ENCODE data around the gene HP. TPM values are rescaled to one million over a fixed set of nuclear protein-coding genes. Genes with fewer than 3 reads are reported as not detected.

HP gene
- total and polyA plus RNA-seq, 2 of the 13 experiments (the other 11 are each of a cell fraction or from before 2014, with no cell fraction given) = 387 to 524 TPM

GRCh38 chr16:72099377-72099818, 45.1 kb downstream of the HP start (continued):
- no peak for TF ChIP-seq ZXDC (CRISPR knock-in tag; IDR thresholded peaks at IDR 0.05)
- no peak for TF ChIP-seq NFRKB (IDR thresholded peaks at IDR 0.05)
- TF ChIP-seq ZNF547 (CRISPR knock-in tag; IDR thresholded peaks at IDR 0.05) = peak; percentile 52; the same call in 1 of the 2 replicates
- TF ChIP-seq ZFP41 (CRISPR knock-in tag; IDR thresholded peaks at IDR 0.05; ENCODE audit: borderline replicate concordance) = no peak
- no peak for TF ChIP-seq PBX3 (CRISPR knock-in tag; IDR thresholded peaks at IDR 0.05; ENCODE audit: borderline replicate concordance)
- TF ChIP-seq FOXA1 (IDR thresholded peaks at IDR 0.05) = no peak
- TF ChIP-seq FOXA1 (CRISPR knock-in tag; IDR thresholded peaks at IDR 0.05) = no peak
- peak; percentile 96 for TF ChIP-seq SMC3 (IDR thresholded peaks at IDR 0.05; ENCODE audit: low read length)
- TF ChIP-seq KLF9 (CRISPR knock-in tag; IDR thresholded peaks at IDR 0.05; ENCODE audit: low read depth) = no peak
- TF ChIP-seq MTERF4 (CRISPR knock-in tag; IDR thresholded peaks at IDR 0.05) = 0 out of 2 replicates have a peak, but pooled peaks have one; percentile 41
- no peak for TF ChIP-seq ZNF343 (CRISPR knock-in tag; IDR thresholded peaks at IDR 0.05)
- no peak for TF ChIP-seq ZNF841 (CRISPR knock-in tag; IDR thresholded peaks at IDR 0.05; ENCODE audit: borderline replicate concordance)
- no peak for TF ChIP-seq ZNF792 (CRISPR knock-in tag; IDR thresholded peaks at IDR 0.05)
- peak; percentile 44 for TF ChIP-seq ZNF687 (CRISPR knock-in tag; IDR thresholded peaks at IDR 0.05)
- 0 out of 2 replicates have a peak, but pooled peaks have one; percentile 23 for TF ChIP-seq CBX5 (CRISPR knock-in tag; IDR thresholded peaks at IDR 0.05; ENCODE audit: borderline replicate concordance)

Data from HepG2 (cell line).